HG02943 (cell line): ENCODE data around the gene BPIFB2.
"Not testable (repeated sequence)": the region's sequence is repeated elsewhere in the genome, so short reads cannot be mapped to it uniquely, and the experiment has no call there.

Source experiments
- ATAC-seq: cut with Tn5 transposase; IDR thresholded peaks from one replicate; pipeline ENCODE4 v1.9.1; 2021; ENCODE audit warnings: mild to moderate bottlenecking, low read depth, moderate library complexity; ENCODE audit not compliant: unreplicated experiment

Gene BPIFB2

GRCh38 chr20:32970115-32970972 lies 37.2 kb upstream of the BPIFB2 start:
- no peak for ATAC-seq

- ATAC-seq: no peak
Observed at GRCh38 chr20:32970973-32971300, 36.6 kb upstream of the BPIFB2 start.

- ATAC-seq: no peak
Observed at GRCh38 chr20:32971703-32972161, 35.8 kb upstream of the BPIFB2 start.

GRCh38 chr20:32972181-32973076 lies 35.1 kb upstream of the BPIFB2 start:
- no peak for ATAC-seq

GRCh38 chr20:32973077-32973717 lies 34.3 kb upstream of the BPIFB2 start:
- ATAC-seq: no peak

- not testable (repeated sequence) for ATAC-seq
Observed at GRCh38 chr20:32974204-32975064, 33.1 kb upstream of the BPIFB2 start.

GRCh38 chr20:32975121-32975520 lies 32.4 kb upstream of the BPIFB2 start:
- ATAC-seq: not testable (repeated sequence)

GRCh38 chr20:32975698-32976674 lies 31.5 kb upstream of the BPIFB2 start:
- ATAC-seq: no peak

- ATAC-seq: no peak
Observed at GRCh38 chr20:32976746-32977145, 30.8 kb upstream of the BPIFB2 start.

GRCh38 chr20:32977281-32978008 lies 30.1 kb upstream of the BPIFB2 start:
- no peak for ATAC-seq

- ATAC-seq: no peak
Observed at GRCh38 chr20:32978009-32978335, 29.5 kb upstream of the BPIFB2 start.

GRCh38 chr20:32979201-32979998 lies 28.1 kb upstream of the BPIFB2 start:
- ATAC-seq: no peak

GRCh38 chr20:32980131-32980941 lies 27.2 kb upstream of the BPIFB2 start:
- ATAC-seq: no peak

GRCh38 chr20:32980990-32981389 lies 26.5 kb upstream of the BPIFB2 start:
- no peak for ATAC-seq

GRCh38 chr20:32982617-32983458 lies 24.7 kb upstream of the BPIFB2 start:
- no peak for ATAC-seq
